ENCODE results near the gene LDB2.
"Not testable (repeated sequence)": the region's sequence is repeated elsewhere in the genome, so short reads cannot be mapped to it uniquely, and the experiment has no call there.

LDB2 gene

GRCh38 chr4:16628835-16629234 is 269.6 kb downstream of the LDB2 start:
- DNase-seq = not testable (repeated sequence)

GRCh38 chr4:16627999-16628398 is 270.4 kb downstream of the LDB2 start:
- no peak for DNase-seq

- no peak for DNase-seq
These were observed 271.5 kb downstream of the LDB2 start for GRCh38 chr4:16626945-16627344.

GRCh38 chr4:16622826-16623225 is 275.6 kb downstream of the LDB2 start:
- DNase-seq = no peak

GRCh38 chr4:16617435-16617834 is 281.0 kb downstream of the LDB2 start:
- DNase-seq = no peak

- DNase-seq = no peak
These were observed 281.4 kb downstream of the LDB2 start for GRCh38 chr4:16617011-16617410.

GRCh38 chr4:16609170-16609758 is 289.2 kb downstream of the LDB2 start:
- DNase-seq = no peak

- DNase-seq = no peak
These were observed 289.8 kb downstream of the LDB2 start for GRCh38 chr4:16608611-16609125.

- no peak for DNase-seq
These were observed 290.3 kb downstream of the LDB2 start for GRCh38 chr4:16608123-16608522.

- no peak for DNase-seq
These were observed 291.0 kb downstream of the LDB2 start for GRCh38 chr4:16607241-16608066.

GRCh38 chr4:16606691-16607090 is 291.8 kb downstream of the LDB2 start:
- no peak for DNase-seq

- DNase-seq = no peak
These were observed 295.3 kb downstream of the LDB2 start for GRCh38 chr4:16603178-16603577.

GRCh38 chr4:16598597-16599206 is 299.7 kb downstream of the LDB2 start:
- no peak for DNase-seq

- no peak for DNase-seq
These were observed 300.4 kb downstream of the LDB2 start for GRCh38 chr4:16597845-16598596.

- no peak for DNase-seq
These were observed 301.0 kb downstream of the LDB2 start for GRCh38 chr4:16597443-16597842.

GRCh38 chr4:16596267-16596666 is 302.2 kb downstream of the LDB2 start:
- no peak for DNase-seq

- no peak for DNase-seq
These were observed 304.3 kb downstream of the LDB2 start for GRCh38 chr4:16594128-16594527.

GRCh38 chr4:16593386-16593785 is 305.1 kb downstream of the LDB2 start:
- DNase-seq = no peak

GRCh38 chr4:16591272-16591826 is 307.1 kb downstream of the LDB2 start:
- DNase-seq = no peak

- no peak for DNase-seq
These were observed 307.6 kb downstream of the LDB2 start for GRCh38 chr4:16590797-16591196.

- no peak for DNase-seq
These were observed 309.8 kb downstream of the LDB2 start for GRCh38 chr4:16588651-16589050.

GRCh38 chr4:16588149-16588548 is 310.3 kb downstream of the LDB2 start:
- DNase-seq = no peak

- no peak for DNase-seq
These were observed 313.4 kb downstream of the LDB2 start for GRCh38 chr4:16585053-16585452.

Data from activated effector memory CD4-positive, alpha-beta T cell treated with anti-CD3 and anti-CD28 coated beads, Interleukin-2, amount 50 U/mL, for 16 hours (primary cell).